Lower leg skin (tissue), 4 donors: Measurements from ENCODE around the gene MAD1L1. TPM values are rescaled to one million over a fixed set of nuclear protein-coding genes. Genes with fewer than 3 reads are reported as not detected.

ENCODE experiments used
- DNase-seq, 2 donors: peaks; one replicate each; pipeline ENCODE4 v3.0.0-alpha.2; 2019; ENCODE audit warnings: low spot score in 2 of 2
- H3K4me3 ChIP-seq: fragments of 200-600 bp; sonication (generic); 2 replicates; pipeline ENCODE4 v1.5.1; 2017; ENCODE audit warnings: mild to moderate bottlenecking, low read depth; ENCODE audit not compliant: poor library complexity, severe bottlenecking
- POLR2A ChIP-seq, 2 donors: fragments of 450-650 bp; IDR thresholded peaks; one replicate each; pipeline ENCODE4 v1.6.1; 2016 to 2017; ENCODE audit warnings: antibody characterized with exemption in 2 of 2, mild to moderate bottlenecking in 1 of 2, moderate library complexity in 1 of 2
- WGBS, 2 donors: methylation state at CpG; one replicate each; pipeline ENCODE4 v1.1.5; 2018; 5-methylcytosine and 5-hydroxymethylcytosine counted together
- intact Hi-C: fragments of 100-400 bp; cut with DNase I; formaldehyde crosslinking; loops from one replicate; pipeline ENCODE4 v1.15.0; 2023; ENCODE audit warnings: low total_unique reads
- total RNA-seq, 4 donors: library from RNA; depleted of rRNA; stranded (reverse); fragments of >200 nt; gene quantifications; one replicate each; pipeline ENCODE4 v1.1.0, GENCODE V29; 2016
- TF ChIP-seq, protein P1 (sequence below), 3 donors: fragments of 450-650 bp; IDR thresholded peaks; one replicate each; pipeline ENCODE4 v1.5.1; 2016; ENCODE audit warnings: antibody characterized with exemption in 3 of 3, mild to moderate bottlenecking in 3 of 3, moderate library complexity in 2 of 3

MAD1L1 gene
- total RNA-seq, 4 donors from 2014 or later, result 37.7 to 77.8 (median 59.4) TPM

DNA sequence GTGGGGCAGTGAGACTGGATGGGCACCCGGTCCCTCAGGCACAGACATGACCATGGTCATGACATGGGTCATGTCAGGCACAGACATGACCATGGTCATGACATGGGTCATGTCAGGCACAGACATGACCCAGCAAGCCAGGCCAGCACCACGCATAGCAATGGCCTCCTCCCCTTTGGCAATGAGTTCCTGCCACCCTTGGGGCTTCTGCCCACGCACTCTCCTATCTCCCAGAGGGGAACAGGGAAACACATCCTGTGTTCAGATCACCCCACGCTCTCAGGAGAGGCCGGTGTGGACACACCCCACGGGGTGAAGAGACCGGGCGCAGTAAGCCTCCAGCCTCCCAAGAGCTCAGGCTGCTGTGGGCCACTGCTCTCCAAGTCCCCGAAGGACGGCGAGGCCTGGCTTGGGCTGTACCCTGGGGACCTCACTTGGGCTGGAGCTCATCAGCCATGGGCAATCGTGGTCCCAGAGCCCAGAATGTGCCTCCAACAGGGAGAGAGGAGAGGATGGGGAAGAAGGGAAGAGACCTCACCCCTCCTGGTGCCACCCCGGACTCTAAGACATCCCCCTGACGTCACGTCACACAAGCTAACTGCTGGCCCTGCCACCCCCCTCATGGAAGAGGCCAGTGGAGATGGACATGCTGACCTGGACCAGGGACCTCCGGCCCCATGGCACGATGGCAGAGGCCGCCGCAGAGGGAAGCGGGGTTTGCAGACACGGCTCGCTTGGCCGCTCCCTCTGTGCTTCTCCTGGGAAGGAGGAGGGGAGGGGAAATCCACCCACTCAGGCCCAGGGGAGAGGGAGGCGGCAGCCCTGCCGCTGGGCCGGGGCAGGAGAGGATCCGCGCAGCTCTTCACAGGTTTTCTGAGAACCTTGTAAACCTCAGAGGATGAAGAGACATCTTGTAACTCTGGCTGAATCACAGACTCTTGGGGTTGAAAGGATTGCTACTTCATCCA is 293.0 kb downstream of the MAD1L1 start:
- TF ChIP-seq, protein P1, sequence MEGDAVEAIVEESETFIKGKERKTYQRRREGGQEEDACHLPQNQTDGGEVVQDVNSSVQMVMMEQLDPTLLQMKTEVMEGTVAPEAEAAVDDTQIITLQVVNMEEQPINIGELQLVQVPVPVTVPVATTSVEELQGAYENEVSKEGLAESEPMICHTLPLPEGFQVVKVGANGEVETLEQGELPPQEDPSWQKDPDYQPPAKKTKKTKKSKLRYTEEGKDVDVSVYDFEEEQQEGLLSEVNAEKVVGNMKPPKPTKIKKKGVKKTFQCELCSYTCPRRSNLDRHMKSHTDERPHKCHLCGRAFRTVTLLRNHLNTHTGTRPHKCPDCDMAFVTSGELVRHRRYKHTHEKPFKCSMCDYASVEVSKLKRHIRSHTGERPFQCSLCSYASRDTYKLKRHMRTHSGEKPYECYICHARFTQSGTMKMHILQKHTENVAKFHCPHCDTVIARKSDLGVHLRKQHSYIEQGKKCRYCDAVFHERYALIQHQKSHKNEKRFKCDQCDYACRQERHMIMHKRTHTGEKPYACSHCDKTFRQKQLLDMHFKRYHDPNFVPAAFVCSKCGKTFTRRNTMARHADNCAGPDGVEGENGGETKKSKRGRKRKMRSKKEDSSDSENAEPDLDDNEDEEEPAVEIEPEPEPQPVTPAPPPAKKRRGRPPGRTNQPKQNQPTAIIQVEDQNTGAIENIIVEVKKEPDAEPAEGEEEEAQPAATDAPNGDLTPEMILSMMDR (IDR thresholded peaks at IDR 0.05), result no peak
- no peak for TF ChIP-seq POLR2A (IDR thresholded peaks at IDR 0.05)
- WGBS, 2 donors, result 61 to 69% methylated on average over 26 to 28 of the region's 28 CpGs
- H3K4me3 ChIP-seq, result no peak overlapping the region
- DNase-seq, result no peak
- intact Hi-C loops, result no loop called here

DNA sequence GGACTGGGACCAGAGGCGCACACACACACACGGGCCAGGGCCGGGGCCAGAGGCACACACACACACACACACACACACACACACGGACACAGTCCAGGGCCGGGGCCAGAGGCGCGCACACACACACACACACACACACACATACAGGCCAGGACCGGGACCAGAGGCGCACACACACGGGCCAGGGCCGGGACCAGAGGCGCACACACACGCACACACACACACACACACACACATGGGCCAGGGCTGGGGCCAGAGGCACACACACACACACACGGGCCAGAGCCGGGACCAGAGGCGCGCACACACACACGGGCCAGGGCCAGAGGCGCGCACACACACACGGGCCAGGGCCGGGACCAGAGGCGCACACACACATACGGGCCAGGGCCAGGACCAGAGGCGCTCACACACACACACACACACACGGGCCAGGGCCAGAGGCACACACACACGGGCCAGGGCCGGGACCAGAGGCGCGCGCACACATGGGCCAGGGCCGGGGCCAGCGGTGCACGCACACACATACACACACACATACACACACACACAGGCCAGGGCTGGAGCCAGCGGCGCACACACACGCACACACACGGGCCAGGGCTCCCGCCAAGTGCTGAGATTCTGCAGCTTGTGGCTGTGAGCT is 293.8 kb downstream of the MAD1L1 start:
- TF ChIP-seq, protein P1 (IDR thresholded peaks at IDR 0.05), result no peak
- no peak for TF ChIP-seq POLR2A (IDR thresholded peaks at IDR 0.05)
- 71 to 94% methylated on average over 7 to 26 of the region's 39 CpGs for WGBS, 2 donors
- no peak for DNase-seq
- H3K4me3 ChIP-seq, result no peak overlapping the region
- intact Hi-C loops, result no loop called here

DNA sequence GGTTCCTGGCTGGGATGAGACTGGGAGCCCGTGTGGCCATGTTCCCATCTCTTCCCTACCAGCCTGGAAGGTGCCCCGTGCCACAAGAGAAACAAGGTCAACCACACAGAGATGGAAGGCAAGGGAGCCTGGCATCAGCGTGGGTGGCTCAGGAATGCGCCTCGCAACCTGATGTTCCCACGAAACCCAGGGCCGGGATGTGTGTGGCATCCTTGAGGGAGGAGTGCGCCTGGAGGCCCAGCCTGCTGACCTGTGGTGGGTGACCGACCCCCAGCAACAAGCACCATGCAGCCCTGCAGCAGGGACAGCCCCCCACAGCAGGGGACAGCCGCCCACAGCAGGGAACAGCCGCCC is 295.5 kb downstream of the MAD1L1 start:
- WGBS, 2 donors, result 90 to 92% methylated on average over 8 to 10 of the region's 11 CpGs
- TF ChIP-seq POLR2A (IDR thresholded peaks at IDR 0.05), result no peak
- TF ChIP-seq, protein P1 (IDR thresholded peaks at IDR 0.05), result no peak
- intact Hi-C loops, result no loop called here
- DNase-seq, result no peak
- no peak overlapping the region for H3K4me3 ChIP-seq

DNA sequence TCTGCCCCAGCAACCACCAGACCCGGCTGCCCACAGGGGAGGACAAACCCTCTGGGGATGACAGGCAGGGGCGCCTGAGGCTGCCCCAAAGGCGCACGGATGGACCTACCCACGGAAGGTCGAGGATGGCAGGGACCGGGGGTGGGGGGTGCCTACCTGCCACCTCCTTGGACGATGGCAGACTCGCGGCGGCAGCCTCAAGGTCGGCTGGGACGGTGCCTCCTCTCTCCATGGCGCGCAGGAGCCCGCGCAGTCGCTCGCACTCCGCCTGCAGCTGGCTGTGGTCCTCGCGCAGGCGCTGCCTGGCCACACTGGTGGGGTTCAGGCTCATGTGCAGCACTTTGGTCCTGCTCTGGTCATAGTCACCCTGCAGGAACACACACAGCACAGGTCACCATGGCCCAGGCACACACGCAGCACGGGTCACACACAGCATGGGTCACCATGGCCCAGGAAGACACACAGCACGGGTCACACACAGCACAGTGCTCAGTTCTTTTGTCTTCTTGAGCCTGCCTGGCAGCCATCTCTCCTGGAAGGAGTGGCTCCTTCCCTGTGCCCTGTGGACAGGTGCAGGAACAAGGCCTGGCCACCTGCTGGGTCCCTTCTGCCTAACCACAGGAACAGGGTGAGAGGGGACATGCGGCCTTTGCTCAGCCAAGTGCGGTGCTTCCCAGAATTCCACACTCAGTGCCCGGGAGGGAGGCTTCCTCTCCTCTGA is 296.1 kb downstream of the MAD1L1 start:
- 89 to 92% methylated on average over 29 of the region's 29 CpGs for WGBS, 2 donors
- TF ChIP-seq, protein P1 (IDR thresholded peaks at IDR 0.05), result no peak
- TF ChIP-seq POLR2A (IDR thresholded peaks at IDR 0.05), result no peak

DNA sequence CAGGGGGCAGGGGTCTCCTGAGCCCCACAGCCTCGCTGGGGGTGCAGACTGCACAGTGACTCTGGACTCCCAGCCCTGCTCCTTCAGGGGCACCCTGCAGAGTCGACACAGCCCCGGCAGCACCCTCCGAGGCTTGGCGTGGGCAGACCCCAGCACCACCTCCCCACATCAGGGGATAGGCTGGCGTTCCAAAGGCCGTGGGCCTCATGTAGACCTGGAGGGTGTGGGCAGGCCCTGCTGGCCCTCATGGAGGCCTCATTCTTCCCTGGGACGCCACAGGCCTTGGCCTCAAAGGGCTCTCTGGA is 296.8 kb downstream of the MAD1L1 start:
- no peak overlapping the region for H3K4me3 ChIP-seq
- TF ChIP-seq, protein P1 (IDR thresholded peaks at IDR 0.05), result no peak
- TF ChIP-seq POLR2A (IDR thresholded peaks at IDR 0.05), result no peak
- intact Hi-C loops, result no loop called here
- WGBS, 2 donors, result 95 to 98% methylated on average over 8 of the region's 8 CpGs
- DNase-seq, result no peak

More for the DNA sequence above, 296.1 kb downstream of the MAD1L1 start:
- no peak overlapping the region for H3K4me3 ChIP-seq
- no peak for DNase-seq
- intact Hi-C loops, result no loop called here
